Mesodermal cell (in vitro differentiated cells): ENCODE measurements around the gene SLC18A3.

Experiments
- H3K27ac ChIP-seq: 2 replicates; pipeline ENCODE4 v1.7.0; 2013; ENCODE audit warnings: mild to moderate bottlenecking, low read depth, low read length, moderate library complexity; ENCODE audit not compliant: severe bottlenecking
- H3K36me3 ChIP-seq: 2 replicates; pipeline ENCODE4 v1.7.1; 2013; ENCODE audit warnings: mild to moderate bottlenecking, low read length, moderate library complexity; ENCODE audit not compliant: control insufficient read depth, insufficient read depth
- H3K4me1 ChIP-seq: one replicate; pipeline ENCODE4 v1.7.1; 2013; ENCODE audit warnings: mild to moderate bottlenecking, low read length; ENCODE audit not compliant: insufficient read depth, control insufficient read depth, poor library complexity, severe bottlenecking
- H3K4me3 ChIP-seq: 2 replicates; pipeline ENCODE4 v1.7.0; 2013; ENCODE audit warnings: low read length, control low read depth, mild to moderate bottlenecking; ENCODE audit not compliant: insufficient read depth, poor library complexity, severe bottlenecking; ENCODE audit errors: extremely low read depth
- H3K9me3 ChIP-seq: 2 replicates; pipeline ENCODE4 v1.7.1; 2013; ENCODE audit warnings: mild to moderate bottlenecking, low read length, moderate library complexity; ENCODE audit not compliant: control insufficient read depth
- WGBS, 2 experiments: methylation state at CpG; one replicate each; pipeline ENCODE4 v1.1.5; 2013; ENCODE audit warnings: missing lambda C conversion rate in 2 of 2; ENCODE audit not compliant: insufficient coverage in 2 of 2; 5-methylcytosine and 5-hydroxymethylcytosine counted together

SLC18A3 gene

DNA sequence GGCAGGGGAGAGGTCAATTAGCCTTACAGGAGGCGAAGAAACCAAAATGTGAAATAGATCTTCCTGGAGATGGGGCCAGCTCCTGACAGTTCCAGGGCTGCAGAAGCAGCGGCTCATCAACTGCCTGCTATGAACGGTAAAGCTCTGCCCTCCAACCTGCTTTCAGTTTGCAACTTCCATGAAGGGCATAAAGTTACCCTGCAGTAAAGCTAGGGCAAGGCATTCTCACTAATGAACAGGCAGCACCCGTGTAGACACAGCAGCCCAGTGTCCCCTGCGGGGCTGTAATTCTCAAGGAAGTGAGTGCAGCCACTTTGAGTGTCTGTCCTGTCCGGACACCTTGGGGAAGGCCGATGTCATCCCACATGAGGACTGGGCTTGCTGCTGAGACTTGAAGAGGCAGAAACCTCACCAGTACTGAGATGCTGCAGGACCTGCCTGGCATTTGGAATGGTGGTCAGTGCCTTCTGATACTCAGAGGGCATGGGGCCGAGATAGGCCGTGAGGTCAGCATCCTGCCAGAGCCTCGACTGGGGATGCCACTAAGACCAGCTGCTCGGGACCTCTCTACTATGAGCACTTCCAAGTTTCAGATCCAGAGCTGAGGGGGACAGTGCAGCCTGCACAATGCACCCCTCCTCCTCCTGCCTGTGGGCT, 43.3 kb downstream of the SLC18A3 start:
- Histone ChIP-seq H3K4me1 (no peaks in the 10 kb centered on the region), H3K27ac (no peak overlapping the region), H3K36me3 (no peaks in the 10 kb centered on the region), H3K4me3 (no peak overlapping the region), H3K9me3 (no peaks in the 10 kb centered on the region)
- WGBS, 2 experiments, result 87 to 93% methylated on average over 11 of the region's 11 CpGs

DNA sequence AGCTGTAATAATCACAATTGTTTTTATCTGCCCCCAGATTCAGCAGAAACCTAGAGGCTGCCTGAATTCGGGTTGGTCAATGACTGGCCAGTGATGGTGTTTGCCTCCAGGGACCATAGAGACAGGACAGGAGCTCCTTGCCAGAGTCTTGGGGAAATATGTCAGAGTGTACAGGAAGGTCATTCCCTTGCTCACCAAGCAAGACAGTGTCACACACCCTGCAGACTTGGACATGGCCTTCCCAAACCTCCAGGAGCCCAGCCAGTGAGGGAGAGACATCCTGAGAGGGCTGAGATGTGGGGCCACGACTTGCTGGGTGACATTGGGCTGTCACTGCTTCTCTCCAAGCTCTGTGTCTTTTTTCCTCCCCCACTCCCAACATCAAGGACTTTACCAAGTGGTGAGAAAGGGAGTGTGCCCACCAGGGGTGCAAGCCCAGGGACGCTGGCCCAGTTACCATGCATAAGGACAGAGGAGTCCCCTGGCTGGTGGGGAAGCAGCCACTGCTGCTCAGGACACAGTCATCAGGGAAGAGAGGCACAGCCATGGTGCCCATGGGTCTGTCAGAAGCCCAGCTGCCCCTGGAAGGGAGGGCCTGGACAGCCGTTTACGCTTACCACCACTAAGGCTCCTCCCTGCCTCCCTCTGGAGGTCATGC, 44.1 kb downstream of the SLC18A3 start:
- Histone ChIP-seq H3K36me3 (no peaks in the 10 kb centered on the region), H3K9me3 (no peaks in the 10 kb centered on the region), H3K27ac (no peak overlapping the region), H3K4me3 (no peak overlapping the region), H3K4me1 (no peaks in the 10 kb centered on the region)
- WGBS, 2 experiments, result 60 to 90% methylated on average over 1 to 2 of the region's 5 CpGs

DNA sequence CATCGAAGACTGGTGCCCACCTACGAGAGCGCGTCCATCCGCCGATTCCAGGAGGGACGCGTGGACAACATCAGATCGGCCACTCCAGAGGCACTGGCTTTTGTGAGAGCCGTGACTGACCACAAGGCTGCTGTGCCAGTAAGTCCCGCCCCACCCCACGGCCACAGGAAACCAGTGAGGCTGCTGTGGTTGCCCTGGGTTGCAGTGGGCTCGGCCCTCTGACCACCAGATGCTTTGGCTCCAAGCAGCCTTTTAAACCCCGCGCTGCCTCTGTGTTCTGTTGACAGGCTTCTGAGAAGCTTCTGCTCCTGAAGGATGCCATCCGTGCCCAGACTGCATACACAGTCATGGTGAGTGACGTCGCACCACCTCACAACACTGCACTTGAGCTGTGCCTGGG, 45.0 kb downstream of the SLC18A3 start:
- no peak overlapping the region for H3K27ac ChIP-seq
- H3K4me3 ChIP-seq, result no peak overlapping the region
- H3K9me3 ChIP-seq, result no peaks in the 10 kb centered on the region
- no peaks in the 10 kb centered on the region for H3K36me3 ChIP-seq
- 95 to 96% methylated on average over 18 of the region's 18 CpGs for WGBS, 2 experiments
- no peaks in the 10 kb centered on the region for H3K4me1 ChIP-seq

DNA sequence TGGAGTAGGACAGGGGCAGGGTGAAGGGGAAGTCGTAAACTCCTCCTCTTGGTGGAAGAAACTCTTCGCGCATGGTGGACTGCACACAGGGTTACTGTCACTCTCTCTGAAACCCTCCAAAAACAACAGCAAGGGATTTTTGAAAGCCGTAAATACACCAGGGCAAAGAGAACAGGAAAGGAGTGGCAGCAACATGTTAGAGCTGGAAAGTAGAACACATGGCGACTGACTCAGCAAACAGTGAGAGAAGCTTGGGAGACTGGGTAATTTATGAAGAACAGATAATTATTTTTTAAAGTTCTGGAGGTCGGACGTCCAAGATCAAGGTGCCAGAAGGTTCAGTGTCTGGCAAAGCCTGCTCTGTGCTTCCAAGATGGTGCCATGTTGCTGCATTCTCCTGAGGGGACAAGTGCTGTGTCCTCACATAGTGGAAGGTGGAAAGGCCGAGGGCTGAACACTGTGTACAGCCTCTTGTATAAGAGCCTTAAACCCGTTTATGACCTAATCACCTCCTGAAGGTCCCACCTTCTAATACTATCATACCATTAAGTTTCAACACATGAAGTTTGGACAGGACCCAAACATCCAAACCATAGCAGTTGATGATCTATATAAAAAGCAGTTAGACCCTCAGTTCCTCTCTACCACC, 46.9 kb downstream of the SLC18A3 start:
- 91% methylated on average over 5 to 7 of the region's 9 CpGs for WGBS, 2 experiments
- Histone ChIP-seq H3K36me3 (no peaks in the 10 kb centered on the region), H3K4me3 (no peak overlapping the region), H3K9me3 (no peaks in the 10 kb centered on the region), H3K4me1 (no peaks in the 10 kb centered on the region), H3K27ac (no peak overlapping the region)

DNA sequence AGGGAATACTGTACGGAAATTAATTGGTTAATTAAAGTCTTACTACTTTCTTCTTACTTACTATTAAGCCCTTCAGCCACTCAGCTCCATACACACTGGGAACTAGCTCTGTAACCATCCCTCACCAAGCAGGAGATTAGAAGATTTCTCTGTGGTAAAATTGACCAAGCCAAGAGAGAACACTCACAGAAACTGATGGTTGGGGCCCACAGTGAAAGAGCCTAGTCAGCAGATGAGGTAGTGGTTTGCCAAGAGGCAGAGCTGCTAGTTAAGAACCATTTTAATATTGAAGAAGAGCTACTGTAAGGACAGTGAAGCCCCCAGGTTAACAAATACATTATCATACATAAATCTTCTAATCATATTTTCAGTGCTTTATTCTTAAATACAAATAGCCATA, 47.5 kb downstream of the SLC18A3 start:
- Histone ChIP-seq H3K4me1 (no peaks in the 10 kb centered on the region), H3K27ac (no peak overlapping the region), H3K9me3 (no peaks in the 10 kb centered on the region), H3K36me3 (no peaks in the 10 kb centered on the region), H3K4me3 (no peak overlapping the region)
- no CpG with 5 or more reads among the region's 1 CpG for WGBS, 2 experiments

DNA sequence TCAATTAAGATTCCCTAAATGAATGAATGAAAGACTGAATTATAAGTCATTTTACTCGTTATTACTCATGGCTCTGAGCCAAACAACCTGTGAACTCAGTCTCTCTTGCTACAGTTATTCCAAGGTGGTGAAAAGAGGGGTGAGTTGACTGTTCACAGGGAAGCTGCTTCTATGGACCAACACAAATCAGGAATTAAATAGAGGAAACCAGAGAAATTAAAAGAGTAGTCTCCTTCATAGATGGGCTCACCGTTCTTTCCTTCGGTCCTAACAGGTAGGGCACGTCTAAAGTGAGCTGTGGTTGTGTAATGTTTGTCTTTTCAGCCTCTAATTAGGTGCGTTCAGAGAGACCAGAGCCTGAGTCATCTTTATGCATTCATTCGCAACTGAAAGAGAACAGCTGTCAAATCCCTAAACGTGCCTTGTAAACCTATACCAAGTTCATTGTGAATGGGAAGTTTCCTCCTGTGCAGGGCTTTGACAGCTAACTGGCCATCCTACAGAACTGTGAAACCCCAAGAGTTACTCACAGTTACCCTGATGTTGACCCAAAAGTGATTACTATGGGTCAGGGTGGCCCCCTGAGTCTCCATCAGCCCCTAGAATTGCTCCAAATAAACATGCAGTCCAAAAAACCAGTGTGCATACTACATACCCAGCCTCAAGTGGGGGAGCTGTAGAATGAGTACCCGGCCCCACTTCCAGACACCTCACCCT, 51.2 kb downstream of the SLC18A3 start:
- Histone ChIP-seq H3K4me1 (no peaks in the 10 kb centered on the region), H3K9me3 (no peaks in the 10 kb centered on the region), H3K27ac (no peak overlapping the region), H3K4me3 (no peak overlapping the region), H3K36me3 (no peaks in the 10 kb centered on the region)
- 27 to 48% methylated on average over 6 to 7 of the region's 8 CpGs for WGBS, 2 experiments
